Activated CD8-positive, alpha-beta T cell treated with anti-CD3 and anti-CD28 coated beads for 36 hours (primary cell): Measurements from ENCODE around the gene TAF3. TPM values are rescaled to one million over a fixed set of nuclear protein-coding genes. Genes with fewer than 3 reads are reported as not detected.

Experiments used
- ATAC-seq: fragments of 200-7000 bp; cut with Tn5 transposase; one replicate; pipeline ENCODE4 v1.10.0; 2021; ENCODE audit warnings: mild to moderate bottlenecking, moderate library complexity
- CTCF ChIA-PET: fragments of 350-600 bp; sonication (Branson Sonifier 250); formaldehyde crosslinking; loops from one replicate; lab custom pipeline; 2021; ENCODE audit warnings: antibody characterized with exemption; lab: Charles Lee
- POLR2A ChIA-PET: fragments of 350-600 bp; sonication (Branson Sonifier 250); formaldehyde crosslinking; loops from one replicate; lab custom pipeline; 2021; ENCODE audit warnings: antibody characterized with exemption; lab: Charles Lee
- DNase-seq: peaks from one replicate; pipeline ENCODE4 v3.0.0-alpha.2; 2020
- H3K27ac Mint-ChIP-seq: one replicate; pipeline ENCODE4 v1.8.0; 2021; ENCODE audit warnings: mild to moderate bottlenecking, mixed read lengths
- H3K27me3 Mint-ChIP-seq: one replicate; pipeline ENCODE4 v1.8.0; 2021; ENCODE audit warnings: mixed read lengths
- H3K36me3 Mint-ChIP-seq: one replicate; pipeline ENCODE4 v1.8.0; 2021; ENCODE audit warnings: low read depth, mixed read lengths
- H3K4me1 Mint-ChIP-seq: one replicate; pipeline ENCODE4 v1.8.0; 2021; ENCODE audit warnings: low read depth, mixed read lengths
- H3K4me3 Mint-ChIP-seq: one replicate; pipeline ENCODE4 v1.8.0; 2021; ENCODE audit warnings: mild to moderate bottlenecking, moderate library complexity, mixed read lengths
- H3K9me3 Mint-ChIP-seq: one replicate; pipeline ENCODE4 v1.8.0; 2021; ENCODE audit warnings: mixed read lengths
- CTCF ChIP-seq: fragments of 200-600 bp; IDR thresholded peaks from one replicate; pipeline ENCODE4 v1.8.0; 2022; ENCODE audit warnings: antibody characterized with exemption, mild to moderate bottlenecking
- intact Hi-C: fragments of 100-400 bp; cut with micrococcal nuclease; formaldehyde crosslinking; loops from one replicate; pipeline ENCODE4 v1.10.0; 2022
- total RNA-seq, 2 experiments: library from RNA; stranded (reverse); gene quantifications; one replicate each; pipeline ENCODE4 v1.2.3, GENCODE V29; 2021

Gene TAF3
- total RNA-seq, 2 experiments from 2014 or later, result 12.5 to 12.7 TPM

GRCh38 chr10:7908541-7909210 is 90.4 kb downstream of the TAF3 start:
- ChIA-PET CTCF (no interaction called here), POLR2A (interaction anchor here (1.7 kb wide), 1 partner anchor 12 kb away, joined by 4 read pairs; no protein-coding TSS in a partner anchor)
- H3K4me3 Mint-ChIP-seq, result no peak overlapping the region
- H3K27me3 Mint-ChIP-seq, result no peaks in the 10 kb centered on the region
- no peaks in the 10 kb centered on the region for H3K36me3 Mint-ChIP-seq
- peaks cover 8% of the 10 kb centered on the region for H3K4me1 Mint-ChIP-seq
- intact Hi-C loops, result no loop called here
- H3K9me3 Mint-ChIP-seq, result no peaks in the 10 kb centered on the region
- H3K27ac Mint-ChIP-seq, result no peak overlapping the region
- TF ChIP-seq CTCF, result no peak
- DNase-seq (no peak), ATAC-seq (no peak)

GRCh38 chr10:7913126-7913872 is 95.0 kb downstream of the TAF3 start:
- Mint-ChIP-seq H3K9me3 (no peaks in the 10 kb centered on the region), H3K4me1 (peaks cover 6% of the 10 kb centered on the region), H3K36me3 (no peaks in the 10 kb centered on the region), H3K27ac (no peak overlapping the region), H3K27me3 (no peaks in the 10 kb centered on the region), H3K4me3 (no peak overlapping the region)
- no peak for TF ChIP-seq CTCF
- DNase-seq (no peak), ATAC-seq (no peak)
- CTCF ChIA-PET, result no interaction called here
- POLR2A ChIA-PET, result no interaction called here
- intact Hi-C loops, result no loop called here

- H3K9me3 Mint-ChIP-seq, result no peaks in the 10 kb centered on the region
- no peak for TF ChIP-seq CTCF
- ChIA-PET POLR2A (no interaction called here), CTCF (no interaction called here)
- H3K4me1 Mint-ChIP-seq, result peaks cover 10% of the 10 kb centered on the region
- DNase-seq (no peak), ATAC-seq (no peak)
- no peak overlapping the region for H3K4me3 Mint-ChIP-seq
- no peaks in the 10 kb centered on the region for H3K27me3 Mint-ChIP-seq
- intact Hi-C loops, result no loop called here
- H3K27ac Mint-ChIP-seq, result no peak overlapping the region
- H3K36me3 Mint-ChIP-seq, result no peaks in the 10 kb centered on the region
Measured at GRCh38 chr10:7915923-7916536, 97.7 kb downstream of the TAF3 start.

GRCh38 chr10:7917736-7918135 is 99.4 kb downstream of the TAF3 start:
- Mint-ChIP-seq H3K4me1 (peaks cover 12% of the 10 kb centered on the region), H3K4me3 (no peak overlapping the region), H3K9me3 (no peaks in the 10 kb centered on the region), H3K27ac (no peak overlapping the region), H3K36me3 (no peaks in the 10 kb centered on the region), H3K27me3 (no peaks in the 10 kb centered on the region)
- ChIA-PET POLR2A (no interaction called here), CTCF (no interaction called here)
- no peak for TF ChIP-seq CTCF
- no peak for ATAC-seq
- intact Hi-C loops, result no loop called here
- no peak for DNase-seq

- ATAC-seq (no peak), DNase-seq (no peak)
- Mint-ChIP-seq H3K9me3 (no peaks in the 10 kb centered on the region), H3K4me1 (peaks cover 13% of the 10 kb centered on the region), H3K36me3 (no peaks in the 10 kb centered on the region), H3K27ac (no peak overlapping the region), H3K4me3 (no peak overlapping the region), H3K27me3 (no peaks in the 10 kb centered on the region)
- CTCF ChIA-PET, result no interaction called here
- intact Hi-C loops, result no loop called here
- POLR2A ChIA-PET, result no interaction called here
- TF ChIP-seq CTCF, result no peak
Measured at GRCh38 chr10:7922707-7923106, 104.4 kb downstream of the TAF3 start.
